Measurements from ENCODE around the gene SLC2A1. TPM values are rescaled to one million over a fixed set of nuclear protein-coding genes. Genes with fewer than 3 reads are reported as not detected.

The SLC2A1 gene
- total RNA-seq, 6 experiments from 2014 or later: 89.7 to 174 (median 105) TPM

DNA sequence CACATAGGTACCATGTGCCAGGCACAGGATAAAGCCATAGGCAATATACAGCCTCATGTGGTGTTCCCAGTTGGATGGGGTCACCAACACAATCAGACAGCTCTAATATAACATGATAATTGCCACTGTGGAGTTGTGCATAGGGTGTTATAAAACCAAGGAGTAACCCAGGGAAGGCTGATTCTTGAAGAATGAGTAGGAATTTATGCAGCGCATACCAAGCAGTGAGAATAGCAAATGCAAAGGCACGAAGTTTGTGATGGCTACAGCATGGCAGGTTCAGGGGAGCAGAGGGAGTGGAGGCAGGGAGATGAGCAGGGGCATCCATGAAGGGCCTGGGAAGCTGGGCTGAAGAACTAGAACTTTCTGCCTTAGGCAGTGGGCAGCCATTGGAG lies 20.4 kb upstream of the SLC2A1 start:
- H3K27ac Mint-ChIP-seq: peak overlapping the region; percentile 65; the same call in 1 of the 2 replicates

DNA sequence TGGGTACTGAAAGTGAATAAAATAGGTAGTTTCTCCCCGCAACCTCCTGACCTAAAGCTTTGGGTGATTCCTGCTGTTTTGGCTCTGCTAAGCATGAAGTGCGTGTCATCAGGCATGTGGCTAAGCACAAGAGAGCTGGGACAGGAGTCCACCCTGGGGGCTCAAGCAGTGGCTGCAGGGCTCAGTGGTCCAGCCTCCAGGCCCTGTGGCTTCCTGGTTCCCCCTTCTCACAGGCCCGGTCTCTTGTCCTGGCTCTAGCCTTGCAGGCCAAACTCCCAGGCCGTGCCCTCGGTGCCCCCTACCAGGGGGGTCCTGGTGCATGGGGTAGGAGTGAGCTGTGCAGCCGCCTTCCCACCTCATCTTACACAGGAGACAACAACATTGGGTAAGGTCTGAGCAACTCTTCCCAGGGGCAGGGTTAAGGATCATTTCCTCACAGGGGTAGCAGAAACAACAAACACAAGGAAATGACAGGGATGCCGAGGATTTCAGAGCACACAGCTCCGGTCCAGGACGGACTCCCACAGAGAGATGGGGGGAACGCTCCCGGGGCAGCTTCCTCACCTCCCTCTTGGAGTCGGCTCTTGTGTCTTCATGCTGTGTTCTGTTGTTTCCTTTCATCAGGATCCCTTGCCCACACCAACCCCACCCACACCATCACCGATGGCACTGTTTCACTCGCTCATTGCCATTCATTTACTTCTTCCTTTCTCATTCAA lies 19.8 kb upstream of the SLC2A1 start:
- Mint-ChIP-seq H3K27ac (peak overlapping the region; percentile 65; the same call in 1 of the 2 replicates), H3K36me3 (ENCODE audit: low read depth) (peaks cover 9% of the 10 kb centered on the region; the same call in 1 of the 2 replicates), H3K4me1 (ENCODE audit: low read depth) (peaks cover 36% of the 10 kb centered on the region), H3K9me3 (no peaks in the 10 kb centered on the region), H3K4me3 (peak overlapping the region; percentile 3; the same call in 1 of the 2 replicates), H3K27me3 (ENCODE audit: insufficient read depth) (peaks cover 7% of the 10 kb centered on the region; the same call in 1 of the 2 replicates)
- no peak for DNase-seq
- TF ChIP-seq, protein P1, sequence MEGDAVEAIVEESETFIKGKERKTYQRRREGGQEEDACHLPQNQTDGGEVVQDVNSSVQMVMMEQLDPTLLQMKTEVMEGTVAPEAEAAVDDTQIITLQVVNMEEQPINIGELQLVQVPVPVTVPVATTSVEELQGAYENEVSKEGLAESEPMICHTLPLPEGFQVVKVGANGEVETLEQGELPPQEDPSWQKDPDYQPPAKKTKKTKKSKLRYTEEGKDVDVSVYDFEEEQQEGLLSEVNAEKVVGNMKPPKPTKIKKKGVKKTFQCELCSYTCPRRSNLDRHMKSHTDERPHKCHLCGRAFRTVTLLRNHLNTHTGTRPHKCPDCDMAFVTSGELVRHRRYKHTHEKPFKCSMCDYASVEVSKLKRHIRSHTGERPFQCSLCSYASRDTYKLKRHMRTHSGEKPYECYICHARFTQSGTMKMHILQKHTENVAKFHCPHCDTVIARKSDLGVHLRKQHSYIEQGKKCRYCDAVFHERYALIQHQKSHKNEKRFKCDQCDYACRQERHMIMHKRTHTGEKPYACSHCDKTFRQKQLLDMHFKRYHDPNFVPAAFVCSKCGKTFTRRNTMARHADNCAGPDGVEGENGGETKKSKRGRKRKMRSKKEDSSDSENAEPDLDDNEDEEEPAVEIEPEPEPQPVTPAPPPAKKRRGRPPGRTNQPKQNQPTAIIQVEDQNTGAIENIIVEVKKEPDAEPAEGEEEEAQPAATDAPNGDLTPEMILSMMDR (IDR thresholded peaks at IDR 0.05): no peak

More for the DNA sequence above, 20.4 kb upstream of the SLC2A1 start:
- Mint-ChIP-seq H3K9me3 (no peaks in the 10 kb centered on the region), H3K36me3 (ENCODE audit: low read depth) (peaks cover 9% of the 10 kb centered on the region; the same call in 1 of the 2 replicates), H3K27me3 (ENCODE audit: insufficient read depth) (peaks cover 7% of the 10 kb centered on the region; the same call in 1 of the 2 replicates), H3K4me1 (ENCODE audit: low read depth) (peaks cover 30% of the 10 kb centered on the region), H3K4me3 (peak overlapping the region; percentile 3; the same call in 1 of the 2 replicates)
- no peak for DNase-seq
- TF ChIP-seq, protein P1 (IDR thresholded peaks at IDR 0.05): no peak

DNA sequence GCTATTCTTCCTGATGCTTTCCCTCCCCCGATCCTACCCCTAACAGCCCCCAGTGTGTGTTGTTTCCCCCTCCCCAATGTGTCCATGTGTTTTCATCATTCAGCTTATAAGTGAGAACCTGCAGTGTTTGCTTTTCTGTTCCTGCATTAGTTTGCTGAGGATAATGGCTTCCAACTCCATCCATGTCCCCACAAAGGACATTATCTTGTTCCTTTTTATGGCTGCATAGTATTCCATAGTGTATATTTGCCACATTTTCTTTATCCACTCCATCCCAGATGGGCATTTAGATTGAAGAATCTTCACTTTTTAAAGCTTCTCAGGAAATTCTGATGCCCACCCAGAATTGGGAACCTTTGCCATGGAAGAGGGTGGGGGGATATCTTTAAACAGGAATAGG lies 19.0 kb upstream of the SLC2A1 start:
- H3K27ac Mint-ChIP-seq: no peak overlapping the region
- H3K27me3 Mint-ChIP-seq (ENCODE audit: insufficient read depth): peaks cover 7% of the 10 kb centered on the region; the same call in 1 of the 2 replicates
- H3K36me3 Mint-ChIP-seq (ENCODE audit: low read depth): peaks cover 9% of the 10 kb centered on the region; the same call in 1 of the 2 replicates
- no peak for DNase-seq
- TF ChIP-seq, protein P1 (IDR thresholded peaks at IDR 0.05): no peak
- H3K4me1 Mint-ChIP-seq (ENCODE audit: low read depth): peaks cover 44% of the 10 kb centered on the region
- H3K9me3 Mint-ChIP-seq: no peaks in the 10 kb centered on the region
- no peak overlapping the region for H3K4me3 Mint-ChIP-seq

DNA sequence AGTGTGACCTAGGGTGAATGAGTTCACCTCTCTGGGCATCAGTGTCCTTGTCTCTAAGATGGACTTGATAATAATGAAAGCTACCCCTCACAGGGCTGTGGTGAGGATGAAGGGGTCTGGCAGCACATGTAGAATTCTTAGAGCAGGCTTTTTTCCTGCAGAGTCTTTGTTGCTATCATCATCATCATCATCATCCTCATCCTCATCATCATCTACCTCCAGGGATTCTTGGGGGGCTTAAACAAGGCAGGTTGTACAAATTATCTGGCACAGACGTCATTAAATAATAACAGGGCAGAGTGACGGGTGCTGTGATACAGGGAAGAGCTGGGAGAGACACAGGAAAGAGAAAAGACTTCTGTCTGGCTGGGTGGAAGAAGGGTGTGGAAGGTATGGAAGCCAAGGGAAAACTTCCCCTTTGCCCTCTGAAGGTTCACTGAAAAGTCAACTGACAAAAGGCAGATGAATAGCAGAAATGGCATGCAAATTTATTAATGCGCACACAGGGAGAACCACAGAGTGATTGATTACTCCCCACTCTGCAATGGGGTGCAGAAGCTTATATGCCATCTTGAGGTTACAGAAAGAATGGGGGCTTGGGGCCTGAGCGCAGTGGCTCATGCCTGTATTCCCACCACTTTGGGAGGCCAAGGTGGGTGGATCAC lies 17.0 kb upstream of the SLC2A1 start:
- TF ChIP-seq, protein P1 (IDR thresholded peaks at IDR 0.05): no peak
- H3K27ac Mint-ChIP-seq: no peak overlapping the region
- DNase-seq: no peak

DNA sequence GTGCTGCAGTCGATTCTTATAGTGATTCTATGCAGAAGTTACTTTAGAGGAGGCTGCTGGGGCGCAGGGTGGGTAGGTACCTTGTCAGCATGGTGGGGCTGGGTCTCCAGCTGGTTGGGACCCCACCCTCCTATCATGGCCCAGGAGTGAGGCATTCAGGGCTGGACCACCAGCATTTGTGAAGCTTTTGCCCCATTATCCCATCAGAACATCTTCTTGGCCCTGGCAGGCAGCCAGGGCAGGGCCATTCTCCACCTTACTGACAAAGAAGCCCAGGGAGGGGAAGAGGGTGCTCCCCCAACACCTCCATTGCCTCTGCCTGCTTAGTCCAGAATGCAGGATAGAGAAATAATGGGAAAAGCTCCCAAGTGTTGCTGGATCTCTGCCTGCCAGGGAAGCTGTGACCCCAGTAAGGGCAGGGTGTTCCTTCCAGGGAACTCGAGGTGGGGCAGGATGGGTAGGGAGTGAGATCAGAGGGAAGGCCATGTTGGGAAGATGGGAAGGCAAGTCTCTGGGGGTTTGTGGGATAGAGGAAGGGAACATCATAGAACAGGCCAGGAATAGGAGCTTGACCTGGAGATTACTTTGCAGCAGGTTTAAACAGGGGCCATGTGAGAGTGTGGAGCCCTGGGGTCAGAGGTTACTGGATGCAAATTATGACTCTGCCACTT lies 16.2 kb upstream of the SLC2A1 start:
- H3K4me1 Mint-ChIP-seq (ENCODE audit: low read depth): peaks cover 46% of the 10 kb centered on the region
- H3K4me3 Mint-ChIP-seq: no peak overlapping the region
- no peak for DNase-seq
- peaks cover 9% of the 10 kb centered on the region; the same call in 1 of the 2 replicates for H3K36me3 Mint-ChIP-seq (ENCODE audit: low read depth)
- no peaks in the 10 kb centered on the region for H3K9me3 Mint-ChIP-seq
- TF ChIP-seq, protein P1 (IDR thresholded peaks at IDR 0.05): no peak
- H3K27ac Mint-ChIP-seq: no peak overlapping the region
- H3K27me3 Mint-ChIP-seq (ENCODE audit: insufficient read depth): peaks cover 7% of the 10 kb centered on the region; the same call in 1 of the 2 replicates

More for the DNA sequence above, 17.0 kb upstream of the SLC2A1 start:
- Mint-ChIP-seq H3K9me3 (no peaks in the 10 kb centered on the region), H3K36me3 (ENCODE audit: low read depth) (peaks cover 9% of the 10 kb centered on the region; the same call in 1 of the 2 replicates), H3K27me3 (ENCODE audit: insufficient read depth) (peaks cover 7% of the 10 kb centered on the region; the same call in 1 of the 2 replicates), H3K4me3 (no peak overlapping the region), H3K4me1 (ENCODE audit: low read depth) (peaks cover 46% of the 10 kb centered on the region)

Data from HFFc6 (cell line).